Neuronal stem cell (in vitro differentiated cells): ENCODE results near the gene TBC1D25. TPM values are rescaled to one million over a fixed set of nuclear protein-coding genes. Genes with fewer than 3 reads are reported as not detected.

ENCODE experiments used
- DNase-seq: peaks from one replicate; pipeline ENCODE4 v3.0.0-alpha.2; 2013; ENCODE audit warnings: low spot score
- H2AFZ ChIP-seq: one replicate; pipeline ENCODE4 v1.6.1; 2013; ENCODE audit warnings: mild to moderate bottlenecking, low read length, inconsistent platforms
- H2AK5ac ChIP-seq: 2 replicates; pipeline ENCODE4 v1.6.1; 2013; ENCODE audit warnings: low read depth, mild to moderate bottlenecking, inconsistent platforms, low read length, moderate library complexity, mixed read lengths
- H2BK120ac ChIP-seq: 2 replicates; pipeline ENCODE4 v1.6.1; 2013; ENCODE audit warnings: low read depth, mild to moderate bottlenecking, inconsistent platforms, low read length, moderate library complexity, mixed read lengths
- H2BK12ac ChIP-seq: one replicate; pipeline ENCODE4 v1.6.1; 2013; ENCODE audit warnings: low read length, inconsistent platforms
- H2BK15ac ChIP-seq: 2 replicates; pipeline ENCODE4 v1.6.1; 2013; ENCODE audit warnings: mild to moderate bottlenecking, low read length, inconsistent platforms, mixed read lengths
- H2BK5ac ChIP-seq: one replicate; pipeline ENCODE4 v1.6.1; 2013; ENCODE audit warnings: inconsistent platforms, mild to moderate bottlenecking, low read length, moderate library complexity
- H3K14ac ChIP-seq: one replicate; pipeline ENCODE4 v1.6.1; 2013; ENCODE audit warnings: low read length, inconsistent platforms
- H3K18ac ChIP-seq: 2 replicates; pipeline ENCODE4 v1.6.1; 2013; ENCODE audit warnings: low read length, inconsistent platforms
- H3K23ac ChIP-seq: 2 replicates; pipeline ENCODE4 v1.6.1; 2013; ENCODE audit warnings: low read depth, mild to moderate bottlenecking, mixed read lengths, low read length, inconsistent platforms; ENCODE audit not compliant: poor library complexity
- H3K27ac ChIP-seq: replicated peaks from 3 replicates; pipeline ENCODE4 v1.5.1; 2013; ENCODE audit warnings: low read length, inconsistent platforms
- H3K27me3 ChIP-seq, 3 experiments: 2 replicates each; pipeline ENCODE4 v1.6.1; 2013; ENCODE audit warnings: low read length in 3 of 3, mild to moderate bottlenecking in 2 of 3, inconsistent platforms in 1 of 3, low read depth in 1 of 3, mixed read lengths in 1 of 3, moderate library complexity in 1 of 3; ENCODE audit not compliant: control insufficient read depth in 3 of 3, insufficient read depth in 3 of 3
- H3K36me3 ChIP-seq, 2 donors: replicated peaks in 1 of 2; 2 replicates each; pipeline ENCODE4 v1.6.1; 2013; ENCODE audit warnings: low read length in 2 of 2; ENCODE audit not compliant: control insufficient read depth in 2 of 2, insufficient read depth in 2 of 2
- H3K4ac ChIP-seq: 2 replicates; pipeline ENCODE4 v1.6.1; 2013; ENCODE audit warnings: inconsistent platforms, mild to moderate bottlenecking, low read length, moderate library complexity
- H3K4me1 ChIP-seq, 2 donors: 1 replicate in 1 of 2; 2 replicates in 1 of 2; pipeline ENCODE4 v1.6.1; 2013; ENCODE audit warnings: low read length in 2 of 2, low read depth in 1 of 2; ENCODE audit not compliant: control insufficient read depth in 2 of 2, insufficient read depth in 1 of 2
- H3K4me2 ChIP-seq: one replicate; pipeline ENCODE4 v1.6.1; 2013; ENCODE audit warnings: mild to moderate bottlenecking, low read length, inconsistent platforms; ENCODE audit not compliant: insufficient read depth, poor library complexity, severe bottlenecking
- H3K4me3 ChIP-seq, 2 donors: 2 replicates each; pipeline ENCODE4 v1.5.1; 2013; ENCODE audit warnings: low read length in 2 of 2, mild to moderate bottlenecking in 2 of 2, inconsistent platforms in 1 of 2, moderate library complexity in 1 of 2
- H3K79me1 ChIP-seq: one replicate; pipeline ENCODE4 v1.6.1; 2013; ENCODE audit warnings: low read depth, mild to moderate bottlenecking, inconsistent platforms, low read length, moderate library complexity
- H3K9ac ChIP-seq: one replicate; pipeline ENCODE4 v1.6.1; 2013; ENCODE audit warnings: mild to moderate bottlenecking, low read depth, low read length, inconsistent platforms; ENCODE audit not compliant: poor library complexity
- H3K9me3 ChIP-seq, 2 donors: replicated peaks in 1 of 2; 2 replicates each; pipeline versions ENCODE3 to v1.6.1; 2013; ENCODE audit warnings: low read length in 2 of 2, mild to moderate bottlenecking in 2 of 2, inconsistent platforms in 1 of 2, low read depth in 1 of 2, mixed read lengths in 1 of 2, moderate library complexity in 1 of 2; ENCODE audit not compliant: control insufficient read depth in 2 of 2, insufficient read depth in 1 of 2
- H4K8ac ChIP-seq: one replicate; pipeline ENCODE4 v1.6.1; 2013; ENCODE audit warnings: low read depth, mild to moderate bottlenecking, inconsistent platforms, low read length, moderate library complexity
- H4K91ac ChIP-seq: one replicate; pipeline ENCODE4 v1.6.1; 2013; ENCODE audit warnings: low read length, low read depth, mild to moderate bottlenecking, inconsistent platforms; ENCODE audit not compliant: poor library complexity
- WGBS, 2 donors: extraction: QIAGEN DNeasy Blood & Tissue Kit; methylation state at CpG; one replicate each; pipeline ENCODE4 v1.1.7; 2013; ENCODE audit warnings: missing lambda C conversion rate in 2 of 2, mixed read lengths in 1 of 2; ENCODE audit not compliant: insufficient read length in 2 of 2, insufficient replicate concordance in 1 of 2; ENCODE audit errors: extremely low coverage in 2 of 2; 5-methylcytosine and 5-hydroxymethylcytosine counted together
- polyA plus RNA-seq, 2 experiments: library from polyadenylated mRNA; stranded (reverse); fragments of 200-250 nt; gene quantifications; one replicate each; pipeline ENCODE4 v1.2.3, GENCODE V29; 2013

TBC1D25 gene
- polyA plus RNA-seq (2013, experiment 1 of 2): 5.8 TPM
- 5.4 TPM for polyA plus RNA-seq (2013, experiment 2 of 2)

GRCh38 chrX:48539345-48540027 is at the start of gene TBC1D25:
TBC1D25 (plus strand) TSS chrX:48539714; CDS start chrX:48539798, 84 bp downstream.
- peak within 1 kb of the TSS; percentile 57 for H3K4me2 ChIP-seq
- H3K4ac ChIP-seq: no peak within 1 kb of the TSS
- WGBS, 2 donors: no CpG with 5 or more reads among the region's 59 CpGs
- peaks cover 0 to 3% of the 10 kb centered on the region in 2 donors for H3K4me1 ChIP-seq
- no peak within 1 kb of the TSS for H2BK5ac ChIP-seq
- peak within 1 kb of the TSS; percentile 76 to 86 for H3K4me3 ChIP-seq
- H3K79me1 ChIP-seq: no peaks in the 10 kb centered on the region
- no peak within 1 kb of the TSS for H3K23ac ChIP-seq
- peak within 1 kb of the TSS; percentile 85 for H3K18ac ChIP-seq
- H2BK15ac ChIP-seq: no peak within 1 kb of the TSS
- H3K27me3 ChIP-seq: no peaks in the 10 kb centered on the region
- H2AFZ ChIP-seq: peak within 1 kb of the TSS; percentile 91
- H2BK12ac ChIP-seq: no peak within 1 kb of the TSS
- H3K9ac ChIP-seq: peak within 1 kb of the TSS; percentile 44
- H3K27ac ChIP-seq: peak within 1 kb of the TSS; percentile 51
- H3K9me3 ChIP-seq: no peaks in the 10 kb centered on the region
- DNase-seq: peak; percentile 91
- no peak within 1 kb of the TSS for H3K14ac ChIP-seq
- H2AK5ac ChIP-seq: no peak within 1 kb of the TSS
- H4K91ac ChIP-seq: no peak within 1 kb of the TSS
- H3K36me3 ChIP-seq: peaks cover 0 to 12% of the 10 kb centered on the region in 2 donors
- no peak within 1 kb of the TSS for H4K8ac ChIP-seq
- H2BK120ac ChIP-seq: no peak within 1 kb of the TSS

- H3K18ac ChIP-seq: no peak overlapping the region
- no peak overlapping the region for H2AK5ac ChIP-seq
- no peak overlapping the region for H2BK12ac ChIP-seq
- no peak overlapping the region for H4K91ac ChIP-seq
- no peak overlapping the region for H2BK120ac ChIP-seq
- no peak overlapping the region for H2AFZ ChIP-seq
- H3K36me3 ChIP-seq: peaks cover 3 to 12% of the 10 kb centered on the region in 2 donors
- no CpG with 5 or more reads among the region's 2 CpGs for WGBS, 2 donors
- H3K4me2 ChIP-seq: no peak overlapping the region
- no peaks in the 10 kb centered on the region for H3K4me1 ChIP-seq
- H3K23ac ChIP-seq: no peak overlapping the region
- no peak for DNase-seq
- no peak overlapping the region for H3K4ac ChIP-seq
- no peaks in the 10 kb centered on the region for H3K79me1 ChIP-seq
- no peak overlapping the region for H3K27ac ChIP-seq
- no peak overlapping the region for H3K14ac ChIP-seq
- no peak overlapping the region for H3K4me3 ChIP-seq
- no peak overlapping the region for H3K9ac ChIP-seq
- no peak overlapping the region for H2BK5ac ChIP-seq
- H2BK15ac ChIP-seq: no peak overlapping the region
- H3K9me3 ChIP-seq: no peaks in the 10 kb centered on the region
- no peaks in the 10 kb centered on the region for H3K27me3 ChIP-seq
- no peak overlapping the region for H4K8ac ChIP-seq
Observed at GRCh38 chrX:48489892-48490291, 49.6 kb upstream of the TBC1D25 start.

- Histone ChIP-seq H2AFZ (no peak overlapping the region), H3K9ac (no peak overlapping the region), H2BK120ac (no peak overlapping the region), H2BK5ac (no peak overlapping the region), H4K91ac (no peak overlapping the region), H2BK15ac (no peak overlapping the region), H3K4ac (no peak overlapping the region), H3K9me3 (no peaks in the 10 kb centered on the region), H3K14ac (no peak overlapping the region), H3K4me1 (no peaks in the 10 kb centered on the region), H2AK5ac (no peak overlapping the region), H3K4me3 (no peak overlapping the region), H3K23ac (no peak overlapping the region), H3K27ac (no peak overlapping the region), H3K4me2 (no peak overlapping the region), H4K8ac (no peak overlapping the region), H3K27me3 (no peaks in the 10 kb centered on the region), H3K18ac (no peak overlapping the region), H2BK12ac (no peak overlapping the region), H3K36me3 (peaks cover 3 to 8% of the 10 kb centered on the region in 2 donors), H3K79me1 (no peaks in the 10 kb centered on the region)
- no CpG with 5 or more reads among the region's 8 CpGs for WGBS, 2 donors
- DNase-seq: no peak
Observed at GRCh38 chrX:48490661-48491060, 48.9 kb upstream of the TBC1D25 start.

GRCh38 chrX:48491809-48492208 is 47.7 kb upstream of the TBC1D25 start:
- Histone ChIP-seq H3K4me1 (no peaks in the 10 kb centered on the region), H3K4me3 (no peak overlapping the region), H3K23ac (no peak overlapping the region), H3K79me1 (no peaks in the 10 kb centered on the region), H3K27ac (no peak overlapping the region), H3K36me3 (peaks cover 3 to 8% of the 10 kb centered on the region in 2 donors), H3K9ac (peak overlapping the region; percentile 4), H3K4me2 (no peak overlapping the region), H3K27me3 (no peaks in the 10 kb centered on the region), H3K4ac (no peak overlapping the region), H2BK120ac (no peak overlapping the region), H3K9me3 (no peaks in the 10 kb centered on the region), H2BK15ac (no peak overlapping the region), H2BK12ac (no peak overlapping the region), H2AK5ac (no peak overlapping the region), H4K8ac (no peak overlapping the region), H3K18ac (no peak overlapping the region), H2AFZ (no peak overlapping the region), H2BK5ac (no peak overlapping the region), H4K91ac (no peak overlapping the region), H3K14ac (no peak overlapping the region)
- DNase-seq: no peak
- WGBS, 2 donors: no CpG with 5 or more reads among the region's 9 CpGs
